ENCODE measurements around the gene ARHGEF26. TPM values are rescaled to one million over a fixed set of nuclear protein-coding genes. Genes with fewer than 3 reads are reported as not detected.

ARHGEF26 gene
- total and polyA plus RNA-seq, 2 experiments from 2014 or later: 9.4 to 16.9 TPM

DNA sequence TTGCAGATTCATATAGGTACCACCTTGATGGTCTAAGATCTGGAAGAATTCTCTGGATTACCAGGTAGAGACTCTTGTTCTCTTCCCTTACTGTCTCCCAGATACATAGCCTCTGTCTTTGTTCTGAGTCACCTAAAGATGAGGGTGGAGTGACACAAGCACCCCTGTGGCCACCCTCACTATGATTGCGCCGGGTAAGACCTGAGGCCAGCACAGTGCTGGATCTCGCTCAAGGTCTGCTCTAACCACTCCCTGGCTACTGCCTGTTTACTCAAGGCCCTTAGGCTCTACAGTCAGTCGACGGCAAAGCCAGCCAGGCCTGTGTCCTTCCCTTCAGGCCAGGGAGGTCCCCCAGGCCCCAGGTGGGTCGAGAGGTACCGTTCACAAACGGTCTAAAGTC, 88.3 kb downstream of the ARHGEF26 start:
- Histone ChIP-seq H4K20me1 (replicated peaks; ENCODE audit: insufficient read depth) (no peaks in the 10 kb centered on the region), H2AFZ (no peak overlapping the region), H3K27me3 (ENCODE audit: insufficient read depth) (no peaks in the 10 kb centered on the region), H3K27ac (ENCODE audit: low read depth) (no peak overlapping the region), H3K79me2 (replicated peaks; ENCODE audit: insufficient read depth) (no peaks in the 10 kb centered on the region), H3K4me3 (no peak overlapping the region), H3K9me2 (ENCODE audit: insufficient read depth) (no peaks in the 10 kb centered on the region), H3K36me3 (ENCODE audit: insufficient read depth) (no peaks in the 10 kb centered on the region), H3F3A (replicated peaks; ENCODE audit: low read depth) (no peaks in the 10 kb centered on the region), H3K4me1 (ENCODE audit: insufficient read depth) (no peaks in the 10 kb centered on the region), H3K4me2 (no peak overlapping the region)
- no peaks in the 10 kb centered on the region for H3K4me1 Mint-ChIP-seq
- no peak overlapping the region for H3K27ac Mint-ChIP-seq
- ATAC-seq: no peak
- H3K27me3 Mint-ChIP-seq (ENCODE audit: insufficient read depth, low read depth, poor library complexity): peaks cover 3% of the 10 kb centered on the region
- H3K9me3 Mint-ChIP-seq: peaks cover 15% of the 10 kb centered on the region
- DNase-seq (ENCODE audit: low spot score): no peak
- no peak overlapping the region for H3K4me3 Mint-ChIP-seq
- TF ChIP-seq, protein P1, sequence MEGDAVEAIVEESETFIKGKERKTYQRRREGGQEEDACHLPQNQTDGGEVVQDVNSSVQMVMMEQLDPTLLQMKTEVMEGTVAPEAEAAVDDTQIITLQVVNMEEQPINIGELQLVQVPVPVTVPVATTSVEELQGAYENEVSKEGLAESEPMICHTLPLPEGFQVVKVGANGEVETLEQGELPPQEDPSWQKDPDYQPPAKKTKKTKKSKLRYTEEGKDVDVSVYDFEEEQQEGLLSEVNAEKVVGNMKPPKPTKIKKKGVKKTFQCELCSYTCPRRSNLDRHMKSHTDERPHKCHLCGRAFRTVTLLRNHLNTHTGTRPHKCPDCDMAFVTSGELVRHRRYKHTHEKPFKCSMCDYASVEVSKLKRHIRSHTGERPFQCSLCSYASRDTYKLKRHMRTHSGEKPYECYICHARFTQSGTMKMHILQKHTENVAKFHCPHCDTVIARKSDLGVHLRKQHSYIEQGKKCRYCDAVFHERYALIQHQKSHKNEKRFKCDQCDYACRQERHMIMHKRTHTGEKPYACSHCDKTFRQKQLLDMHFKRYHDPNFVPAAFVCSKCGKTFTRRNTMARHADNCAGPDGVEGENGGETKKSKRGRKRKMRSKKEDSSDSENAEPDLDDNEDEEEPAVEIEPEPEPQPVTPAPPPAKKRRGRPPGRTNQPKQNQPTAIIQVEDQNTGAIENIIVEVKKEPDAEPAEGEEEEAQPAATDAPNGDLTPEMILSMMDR (conservative IDR thresholded peaks at IDR 0.05; ENCODE audit: low read depth in 2 of 2): no peak
- TF ChIP-seq POLR2AphosphoS5 (IDR thresholded peaks at IDR 0.05; ENCODE audit: low read depth): no peak
- TF ChIP-seq ZNF331 (CRISPR knock-in tag; IDR thresholded peaks at IDR 0.05; ENCODE audit: low read depth): no peak
- TF ChIP-seq, protein P2, sequence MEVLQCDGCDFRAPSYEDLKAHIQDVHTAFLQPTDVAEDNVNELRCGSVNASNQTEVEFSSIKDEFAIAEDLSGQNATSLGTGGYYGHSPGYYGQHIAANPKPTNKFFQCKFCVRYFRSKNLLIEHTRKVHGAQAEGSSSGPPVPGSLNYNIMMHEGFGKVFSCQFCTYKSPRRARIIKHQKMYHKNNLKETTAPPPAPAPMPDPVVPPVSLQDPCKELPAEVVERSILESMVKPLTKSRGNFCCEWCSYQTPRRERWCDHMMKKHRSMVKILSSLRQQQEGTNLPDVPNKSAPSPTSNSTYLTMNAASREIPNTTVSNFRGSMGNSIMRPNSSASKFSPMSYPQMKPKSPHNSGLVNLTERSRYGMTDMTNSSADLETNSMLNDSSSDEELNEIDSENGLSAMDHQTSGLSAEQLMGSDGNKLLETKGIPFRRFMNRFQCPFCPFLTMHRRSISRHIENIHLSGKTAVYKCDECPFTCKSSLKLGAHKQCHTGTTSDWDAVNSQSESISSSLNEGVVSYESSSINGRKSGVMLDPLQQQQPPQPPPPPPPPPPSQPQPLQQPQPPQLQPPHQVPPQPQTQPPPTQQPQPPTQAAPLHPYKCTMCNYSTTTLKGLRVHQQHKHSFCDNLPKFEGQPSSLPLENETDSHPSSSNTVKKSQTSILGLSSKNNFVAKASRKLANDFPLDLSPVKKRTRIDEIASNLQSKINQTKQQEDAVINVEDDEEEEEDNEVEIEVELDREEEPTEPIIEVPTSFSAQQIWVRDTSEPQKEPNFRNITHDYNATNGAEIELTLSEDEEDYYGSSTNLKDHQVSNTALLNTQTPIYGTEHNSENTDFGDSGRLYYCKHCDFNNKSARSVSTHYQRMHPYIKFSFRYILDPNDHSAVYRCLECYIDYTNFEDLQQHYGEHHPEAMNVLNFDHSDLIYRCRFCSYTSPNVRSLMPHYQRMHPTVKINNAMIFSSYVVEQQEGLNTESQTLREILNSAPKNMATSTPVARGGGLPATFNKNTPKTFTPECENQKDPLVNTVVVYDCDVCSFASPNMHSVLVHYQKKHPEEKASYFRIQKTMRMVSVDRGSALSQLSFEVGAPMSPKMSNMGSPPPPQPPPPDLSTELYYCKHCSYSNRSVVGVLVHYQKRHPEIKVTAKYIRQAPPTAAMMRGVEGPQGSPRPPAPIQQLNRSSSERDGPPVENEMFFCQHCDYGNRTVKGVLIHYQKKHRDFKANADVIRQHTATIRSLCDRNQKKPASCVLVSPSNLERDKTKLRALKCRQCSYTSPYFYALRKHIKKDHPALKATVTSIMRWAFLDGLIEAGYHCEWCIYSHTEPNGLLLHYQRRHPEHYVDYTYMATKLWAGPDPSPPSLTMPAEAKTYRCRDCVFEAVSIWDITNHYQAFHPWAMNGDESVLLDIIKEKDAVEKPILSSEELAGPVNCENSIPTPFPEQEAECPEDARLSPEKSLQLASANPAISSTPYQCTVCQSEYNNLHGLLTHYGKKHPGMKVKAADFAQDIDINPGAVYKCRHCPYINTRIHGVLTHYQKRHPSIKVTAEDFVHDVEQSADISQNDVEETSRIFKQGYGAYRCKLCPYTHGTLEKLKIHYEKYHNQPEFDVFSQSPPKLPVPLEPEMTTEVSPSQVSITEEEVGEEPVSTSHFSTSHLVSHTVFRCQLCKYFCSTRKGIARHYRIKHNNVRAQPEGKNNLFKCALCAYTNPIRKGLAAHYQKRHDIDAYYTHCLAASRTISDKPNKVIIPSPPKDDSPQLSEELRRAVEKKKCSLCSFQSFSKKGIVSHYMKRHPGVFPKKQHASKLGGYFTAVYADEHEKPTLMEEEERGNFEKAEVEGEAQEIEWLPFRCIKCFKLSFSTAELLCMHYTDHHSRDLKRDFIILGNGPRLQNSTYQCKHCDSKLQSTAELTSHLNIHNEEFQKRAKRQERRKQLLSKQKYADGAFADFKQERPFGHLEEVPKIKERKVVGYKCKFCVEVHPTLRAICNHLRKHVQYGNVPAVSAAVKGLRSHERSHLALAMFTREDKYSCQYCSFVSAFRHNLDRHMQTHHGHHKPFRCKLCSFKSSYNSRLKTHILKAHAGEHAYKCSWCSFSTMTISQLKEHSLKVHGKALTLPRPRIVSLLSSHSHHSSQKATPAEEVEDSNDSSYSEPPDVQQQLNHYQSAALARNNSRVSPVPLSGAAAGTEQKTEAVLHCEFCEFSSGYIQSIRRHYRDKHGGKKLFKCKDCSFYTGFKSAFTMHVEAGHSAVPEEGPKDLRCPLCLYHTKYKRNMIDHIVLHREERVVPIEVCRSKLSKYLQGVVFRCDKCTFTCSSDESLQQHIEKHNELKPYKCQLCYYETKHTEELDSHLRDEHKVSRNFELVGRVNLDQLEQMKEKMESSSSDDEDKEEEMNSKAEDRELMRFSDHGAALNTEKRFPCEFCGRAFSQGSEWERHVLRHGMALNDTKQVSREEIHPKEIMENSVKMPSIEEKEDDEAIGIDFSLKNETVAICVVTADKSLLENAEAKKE (CRISPR knock-in tag; IDR thresholded peaks at IDR 0.05): no peak
- TF ChIP-seq, protein P3, sequence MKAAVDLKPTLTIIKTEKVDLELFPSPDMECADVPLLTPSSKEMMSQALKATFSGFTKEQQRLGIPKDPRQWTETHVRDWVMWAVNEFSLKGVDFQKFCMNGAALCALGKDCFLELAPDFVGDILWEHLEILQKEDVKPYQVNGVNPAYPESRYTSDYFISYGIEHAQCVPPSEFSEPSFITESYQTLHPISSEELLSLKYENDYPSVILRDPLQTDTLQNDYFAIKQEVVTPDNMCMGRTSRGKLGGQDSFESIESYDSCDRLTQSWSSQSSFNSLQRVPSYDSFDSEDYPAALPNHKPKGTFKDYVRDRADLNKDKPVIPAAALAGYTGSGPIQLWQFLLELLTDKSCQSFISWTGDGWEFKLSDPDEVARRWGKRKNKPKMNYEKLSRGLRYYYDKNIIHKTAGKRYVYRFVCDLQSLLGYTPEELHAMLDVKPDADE (IDR thresholded peaks at IDR 0.05): no peak
- TF ChIP-seq EZH2phosphoT487 (IDR thresholded peaks at IDR 0.05; ENCODE audit: unreplicated experiment): no peak
- no peak for TF ChIP-seq CREB1 (CRISPR knock-in tag; IDR thresholded peaks at IDR 0.05; ENCODE audit: low read depth)
- TF ChIP-seq STAT1 (IDR thresholded peaks at IDR 0.05; ENCODE audit: unreplicated experiment): no peak
- TF ChIP-seq EZH2 (IDR thresholded peaks at IDR 0.05; ENCODE audit: low read depth, unreplicated experiment): no peak
- TF ChIP-seq JUNB (IDR thresholded peaks at IDR 0.05; ENCODE audit: unreplicated experiment): no peak
- TF ChIP-seq NANOG (IDR thresholded peaks at IDR 0.05; ENCODE audit: borderline replicate concordance): no peak
- TF ChIP-seq ZNF114 (CRISPR knock-in tag; IDR thresholded peaks at IDR 0.05): no peak
- TF ChIP-seq, protein P4, sequence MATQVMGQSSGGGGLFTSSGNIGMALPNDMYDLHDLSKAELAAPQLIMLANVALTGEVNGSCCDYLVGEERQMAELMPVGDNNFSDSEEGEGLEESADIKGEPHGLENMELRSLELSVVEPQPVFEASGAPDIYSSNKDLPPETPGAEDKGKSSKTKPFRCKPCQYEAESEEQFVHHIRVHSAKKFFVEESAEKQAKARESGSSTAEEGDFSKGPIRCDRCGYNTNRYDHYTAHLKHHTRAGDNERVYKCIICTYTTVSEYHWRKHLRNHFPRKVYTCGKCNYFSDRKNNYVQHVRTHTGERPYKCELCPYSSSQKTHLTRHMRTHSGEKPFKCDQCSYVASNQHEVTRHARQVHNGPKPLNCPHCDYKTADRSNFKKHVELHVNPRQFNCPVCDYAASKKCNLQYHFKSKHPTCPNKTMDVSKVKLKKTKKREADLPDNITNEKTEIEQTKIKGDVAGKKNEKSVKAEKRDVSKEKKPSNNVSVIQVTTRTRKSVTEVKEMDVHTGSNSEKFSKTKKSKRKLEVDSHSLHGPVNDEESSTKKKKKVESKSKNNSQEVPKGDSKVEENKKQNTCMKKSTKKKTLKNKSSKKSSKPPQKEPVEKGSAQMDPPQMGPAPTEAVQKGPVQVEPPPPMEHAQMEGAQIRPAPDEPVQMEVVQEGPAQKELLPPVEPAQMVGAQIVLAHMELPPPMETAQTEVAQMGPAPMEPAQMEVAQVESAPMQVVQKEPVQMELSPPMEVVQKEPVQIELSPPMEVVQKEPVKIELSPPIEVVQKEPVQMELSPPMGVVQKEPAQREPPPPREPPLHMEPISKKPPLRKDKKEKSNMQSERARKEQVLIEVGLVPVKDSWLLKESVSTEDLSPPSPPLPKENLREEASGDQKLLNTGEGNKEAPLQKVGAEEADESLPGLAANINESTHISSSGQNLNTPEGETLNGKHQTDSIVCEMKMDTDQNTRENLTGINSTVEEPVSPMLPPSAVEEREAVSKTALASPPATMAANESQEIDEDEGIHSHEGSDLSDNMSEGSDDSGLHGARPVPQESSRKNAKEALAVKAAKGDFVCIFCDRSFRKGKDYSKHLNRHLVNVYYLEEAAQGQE (IDR thresholded peaks at IDR 0.05; ENCODE audit: unreplicated experiment): no peak
- H3K36me3 Mint-ChIP-seq (ENCODE audit: low read depth): peaks cover 63% of the 10 kb centered on the region

Measured in GM23338 (cell line).